Prostate gland (tissue), 2 donors: Measurements from ENCODE around the gene WBP11.

Experiments used
- POLR2AphosphoS5 ChIP-seq: sonication (generic); formaldehyde crosslinking; IDR thresholded peaks from one replicate; pipeline ENCODE4 v1.6.1; 2017; ENCODE audit warnings: antibody characterized with exemption
- TF ChIP-seq, protein P1 (sequence below), 4 experiments: fragments of 200-600 bp in 2 of 4; fragments of 450-650 bp in 2 of 4; sonication (generic) in 2 of 4; IDR thresholded peaks; 1 replicate in 3 of 4; 2 replicates in 1 of 4; pipeline ENCODE4 v1.5.1; 2016 to 2019; ENCODE audit warnings: antibody characterized with exemption in 4 of 4, mild to moderate bottlenecking in 2 of 4, moderate library complexity in 2 of 4

DNA sequence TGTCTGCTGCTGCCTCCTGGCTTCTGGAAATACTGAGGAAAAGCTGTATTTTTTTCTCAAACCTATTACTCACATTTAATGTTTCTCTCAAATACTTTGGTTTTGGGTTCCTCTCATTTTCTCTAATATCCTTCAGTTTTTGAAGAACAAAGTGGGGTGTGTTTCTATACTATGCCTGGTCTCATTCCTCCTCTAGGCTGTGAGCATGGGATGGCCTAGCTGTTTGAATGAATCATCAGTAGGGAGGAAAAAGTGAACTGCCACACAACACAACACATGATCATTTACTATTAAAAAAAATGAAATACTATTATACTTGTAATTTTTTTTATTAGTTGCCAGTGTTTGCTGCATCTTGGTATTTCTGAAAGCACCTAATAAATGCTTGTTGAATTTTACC is 22.0 kb upstream of the WBP11 start:
- TF ChIP-seq, protein P1, sequence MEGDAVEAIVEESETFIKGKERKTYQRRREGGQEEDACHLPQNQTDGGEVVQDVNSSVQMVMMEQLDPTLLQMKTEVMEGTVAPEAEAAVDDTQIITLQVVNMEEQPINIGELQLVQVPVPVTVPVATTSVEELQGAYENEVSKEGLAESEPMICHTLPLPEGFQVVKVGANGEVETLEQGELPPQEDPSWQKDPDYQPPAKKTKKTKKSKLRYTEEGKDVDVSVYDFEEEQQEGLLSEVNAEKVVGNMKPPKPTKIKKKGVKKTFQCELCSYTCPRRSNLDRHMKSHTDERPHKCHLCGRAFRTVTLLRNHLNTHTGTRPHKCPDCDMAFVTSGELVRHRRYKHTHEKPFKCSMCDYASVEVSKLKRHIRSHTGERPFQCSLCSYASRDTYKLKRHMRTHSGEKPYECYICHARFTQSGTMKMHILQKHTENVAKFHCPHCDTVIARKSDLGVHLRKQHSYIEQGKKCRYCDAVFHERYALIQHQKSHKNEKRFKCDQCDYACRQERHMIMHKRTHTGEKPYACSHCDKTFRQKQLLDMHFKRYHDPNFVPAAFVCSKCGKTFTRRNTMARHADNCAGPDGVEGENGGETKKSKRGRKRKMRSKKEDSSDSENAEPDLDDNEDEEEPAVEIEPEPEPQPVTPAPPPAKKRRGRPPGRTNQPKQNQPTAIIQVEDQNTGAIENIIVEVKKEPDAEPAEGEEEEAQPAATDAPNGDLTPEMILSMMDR (IDR thresholded peaks at IDR 0.05): no peak
- no peak for TF ChIP-seq POLR2AphosphoS5
